ENCODE measurements around the gene SNRPD3. TPM values are rescaled to one million over a fixed set of nuclear protein-coding genes. Genes with fewer than 3 reads are reported as not detected.

SNRPD3 gene
- total RNA-seq, 1 donor from 2014 or later = 66.8 TPM

DNA sequence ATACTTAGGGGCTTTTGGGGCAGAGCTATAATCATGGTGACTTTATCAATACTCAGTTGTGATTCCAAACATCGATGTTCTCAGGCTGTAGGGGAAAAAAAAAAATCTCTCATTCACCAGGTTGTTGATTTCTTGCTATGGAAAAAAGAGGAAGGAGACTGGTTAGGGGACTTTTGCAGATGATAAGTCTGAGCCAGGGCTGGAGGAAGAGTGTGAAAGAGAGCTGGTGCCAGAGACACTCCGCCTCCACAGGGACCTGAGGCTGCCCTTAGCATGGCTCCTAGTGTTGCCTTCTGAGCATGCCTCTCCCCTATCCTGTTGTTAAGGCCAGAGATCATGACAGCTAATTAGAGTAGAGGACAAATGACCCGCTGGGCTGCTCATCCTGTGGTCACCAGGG lies 43.8 kb upstream of the SNRPD3 start:
- no peak for ATAC-seq
- Histone ChIP-seq H3K27me3 (ENCODE audit: low read depth) (no peaks in the 10 kb centered on the region), H3K27ac (no peak overlapping the region), H3K9me3 (no peaks in the 10 kb centered on the region), H3K36me3 (no peaks in the 10 kb centered on the region), H3K4me1 (peaks cover 45% of the 10 kb centered on the region), H3K4me3 (no peak overlapping the region)
- TF ChIP-seq, protein P1, sequence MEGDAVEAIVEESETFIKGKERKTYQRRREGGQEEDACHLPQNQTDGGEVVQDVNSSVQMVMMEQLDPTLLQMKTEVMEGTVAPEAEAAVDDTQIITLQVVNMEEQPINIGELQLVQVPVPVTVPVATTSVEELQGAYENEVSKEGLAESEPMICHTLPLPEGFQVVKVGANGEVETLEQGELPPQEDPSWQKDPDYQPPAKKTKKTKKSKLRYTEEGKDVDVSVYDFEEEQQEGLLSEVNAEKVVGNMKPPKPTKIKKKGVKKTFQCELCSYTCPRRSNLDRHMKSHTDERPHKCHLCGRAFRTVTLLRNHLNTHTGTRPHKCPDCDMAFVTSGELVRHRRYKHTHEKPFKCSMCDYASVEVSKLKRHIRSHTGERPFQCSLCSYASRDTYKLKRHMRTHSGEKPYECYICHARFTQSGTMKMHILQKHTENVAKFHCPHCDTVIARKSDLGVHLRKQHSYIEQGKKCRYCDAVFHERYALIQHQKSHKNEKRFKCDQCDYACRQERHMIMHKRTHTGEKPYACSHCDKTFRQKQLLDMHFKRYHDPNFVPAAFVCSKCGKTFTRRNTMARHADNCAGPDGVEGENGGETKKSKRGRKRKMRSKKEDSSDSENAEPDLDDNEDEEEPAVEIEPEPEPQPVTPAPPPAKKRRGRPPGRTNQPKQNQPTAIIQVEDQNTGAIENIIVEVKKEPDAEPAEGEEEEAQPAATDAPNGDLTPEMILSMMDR (IDR thresholded peaks at IDR 0.05) = no peak
- intact Hi-C loops (cut with DNase I) = no loop called here
- no peak for DNase-seq

DNA sequence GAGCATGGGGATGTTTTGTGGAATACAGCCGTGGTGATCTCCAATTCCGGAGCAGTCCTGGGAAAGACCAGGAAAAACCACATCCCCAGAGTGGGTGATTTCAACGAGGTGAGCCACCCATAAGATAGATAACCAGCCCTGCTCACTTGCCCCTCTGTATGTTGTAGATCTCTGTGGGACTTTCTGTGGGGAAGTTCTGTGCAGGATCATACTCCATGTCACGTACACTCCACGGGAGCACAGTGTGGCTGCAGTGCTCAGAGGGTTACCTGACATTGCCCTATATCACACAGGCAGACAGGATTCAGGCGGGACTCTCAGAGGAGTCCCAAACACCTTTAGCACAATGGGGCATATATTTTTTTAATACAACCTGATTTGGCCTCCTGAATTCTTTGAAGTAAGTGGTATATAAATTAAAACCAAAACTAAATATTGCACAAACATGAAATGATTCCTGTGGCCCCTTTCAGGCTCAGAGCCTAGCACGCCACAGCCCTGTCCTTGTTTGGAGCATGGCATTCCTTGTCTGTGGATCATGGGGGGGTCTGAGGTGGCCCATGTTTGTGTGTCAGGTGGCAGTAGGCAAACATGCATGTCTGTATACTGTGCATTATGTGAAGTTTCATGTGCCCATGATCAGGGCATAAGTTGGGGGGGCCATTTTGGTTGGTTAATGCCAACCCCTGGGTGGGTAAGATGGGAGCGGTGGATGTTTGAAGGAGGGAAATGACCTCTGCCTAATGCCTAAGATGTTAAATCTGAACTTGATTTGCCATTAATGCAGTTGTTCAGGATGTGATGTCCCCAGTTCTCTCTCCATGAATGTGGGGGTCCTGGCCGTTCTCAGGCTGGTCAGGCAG lies 42.2 kb upstream of the SNRPD3 start:
- Histone ChIP-seq H3K36me3 (no peaks in the 10 kb centered on the region), H3K27ac (no peak overlapping the region), H3K27me3 (ENCODE audit: low read depth) (no peaks in the 10 kb centered on the region), H3K4me1 (peaks cover 33% of the 10 kb centered on the region), H3K4me3 (no peak overlapping the region), H3K9me3 (no peaks in the 10 kb centered on the region)
- TF ChIP-seq, protein P1 (IDR thresholded peaks at IDR 0.05) = no peak
- intact Hi-C loops (cut with DNase I) = no loop called here
- no peak for DNase-seq
- ATAC-seq = no peak

DNA sequence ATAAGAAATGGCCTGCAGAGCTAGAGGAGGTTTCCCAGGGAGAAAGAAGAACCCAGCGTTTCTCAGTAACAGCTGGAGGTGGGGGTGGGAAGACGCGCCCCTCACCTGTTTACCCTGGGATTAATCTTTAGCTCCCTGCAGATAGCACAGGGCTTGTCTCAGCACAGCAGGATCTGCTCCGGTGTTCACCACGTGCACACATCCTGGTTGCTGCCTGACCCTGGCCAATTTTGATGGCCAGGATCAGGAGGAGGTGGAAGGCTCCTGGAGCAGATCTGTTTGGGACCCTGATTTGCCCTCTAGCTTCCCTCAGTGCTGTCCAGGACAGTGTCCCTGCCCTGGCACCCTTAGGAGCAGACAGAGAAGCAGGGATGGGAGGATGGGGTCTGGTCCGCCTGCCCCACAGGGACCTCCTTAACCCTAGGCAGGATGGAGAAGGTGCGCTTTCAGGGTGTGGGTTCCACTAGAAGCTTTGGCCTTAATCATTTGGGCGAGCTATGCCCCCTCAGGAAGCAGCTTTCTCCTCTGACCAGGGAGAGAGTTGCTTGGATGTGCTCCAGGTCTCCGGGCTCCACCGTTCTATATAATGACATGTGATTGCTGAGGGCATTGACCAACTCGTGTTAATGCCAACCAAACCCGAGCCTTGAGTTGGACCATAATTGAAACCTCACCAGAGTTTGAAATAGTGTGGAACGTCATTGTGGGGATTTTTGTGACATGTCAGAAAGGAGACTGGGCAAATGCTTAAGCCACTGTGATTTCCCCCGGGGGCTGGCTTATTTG lies 41.4 kb upstream of the SNRPD3 start:
- Histone ChIP-seq H3K27ac (no peak overlapping the region), H3K27me3 (ENCODE audit: low read depth) (no peaks in the 10 kb centered on the region), H3K4me3 (no peak overlapping the region), H3K36me3 (no peaks in the 10 kb centered on the region), H3K4me1 (peaks cover 33% of the 10 kb centered on the region), H3K9me3 (no peaks in the 10 kb centered on the region)
- DNase-seq (no peak), ATAC-seq (no peak)
- intact Hi-C loops (cut with DNase I) = no loop called here
- TF ChIP-seq, protein P1 (IDR thresholded peaks at IDR 0.05) = no peak

DNA sequence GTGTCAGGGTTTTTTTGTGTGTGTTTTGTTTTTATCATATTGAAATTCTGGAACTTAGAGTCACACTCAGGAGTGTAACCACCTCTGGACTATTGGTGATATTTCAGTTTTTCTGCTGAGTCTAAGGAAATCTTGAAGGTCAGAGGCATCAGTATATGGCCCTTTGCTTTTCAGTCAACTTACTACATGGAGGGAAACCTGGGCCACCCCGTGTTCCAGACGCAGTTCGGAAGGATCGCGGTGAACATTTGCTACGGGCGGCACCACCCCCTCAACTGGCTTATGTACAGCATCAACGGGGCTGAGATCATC lies 40.8 kb upstream of the SNRPD3 start:
- no peaks in the 10 kb centered on the region for H3K36me3 ChIP-seq
- DNase-seq = no peak
- no peaks in the 10 kb centered on the region for H3K27me3 ChIP-seq (ENCODE audit: low read depth)
- TF ChIP-seq, protein P1 (IDR thresholded peaks at IDR 0.05) = no peak
- peaks cover 33% of the 10 kb centered on the region for H3K4me1 ChIP-seq
- H3K9me3 ChIP-seq = no peaks in the 10 kb centered on the region
- intact Hi-C loops (cut with DNase I) = no loop called here
- no peak overlapping the region for H3K27ac ChIP-seq
- no peak for ATAC-seq
- H3K4me3 ChIP-seq = no peak overlapping the region

DNA sequence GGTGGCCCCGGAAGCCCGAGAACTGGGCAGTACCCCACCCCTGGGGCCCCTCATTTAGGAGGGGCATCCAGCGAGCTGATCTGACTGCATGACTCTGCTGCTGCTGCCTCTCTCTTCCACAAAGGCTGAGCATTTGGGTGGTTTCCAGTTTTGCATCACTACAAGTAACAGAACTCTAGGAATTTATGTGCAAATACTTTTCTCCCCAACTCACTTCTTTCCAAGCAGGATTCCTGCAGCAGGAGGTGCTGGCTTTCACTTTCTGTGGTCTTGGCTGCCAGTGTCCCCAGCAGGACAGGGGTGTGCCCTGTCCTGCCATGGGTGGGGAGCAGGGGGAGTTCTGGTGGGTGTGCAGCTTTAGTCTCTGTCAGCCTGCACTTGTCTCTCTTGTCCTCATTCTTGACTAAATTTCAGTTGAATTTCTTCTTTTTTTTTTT lies 39.5 kb upstream of the SNRPD3 start:
- Histone ChIP-seq H3K9me3 (no peaks in the 10 kb centered on the region), H3K27ac (no peak overlapping the region), H3K36me3 (no peaks in the 10 kb centered on the region), H3K27me3 (ENCODE audit: low read depth) (no peaks in the 10 kb centered on the region), H3K4me1 (peaks cover 21% of the 10 kb centered on the region), H3K4me3 (peak overlapping the region; percentile 14)
- no peak for DNase-seq
- TF ChIP-seq, protein P1 (IDR thresholded peaks at IDR 0.05) = no peak
- intact Hi-C loops (cut with DNase I) = no loop called here
- peak; percentile 43 to 66 for ATAC-seq

Data from lower lobe of right lung (tissue), 2 donors.